Stimulated activated CD4-positive, alpha-beta T cell treated with anti-CD3 and anti-CD28 coated beads, Interleukin-12 subunit alpha, Interleukin-12 subunit beta, amount 100 ng/mL, for 48 hours (primary cell): ENCODE data around the gene ZNF609.
A peak's percentile ranks its signal among the peaks of the same experiment; 100 is the strongest.

Experiments used
- DNase-seq, 3 donors: peaks; one replicate each; pipeline ENCODE4 v3.0.0-alpha.2; 2020; ENCODE audit warnings: low read depth in 2 of 3, low spot score in 1 of 3

Gene ZNF609

DNA sequence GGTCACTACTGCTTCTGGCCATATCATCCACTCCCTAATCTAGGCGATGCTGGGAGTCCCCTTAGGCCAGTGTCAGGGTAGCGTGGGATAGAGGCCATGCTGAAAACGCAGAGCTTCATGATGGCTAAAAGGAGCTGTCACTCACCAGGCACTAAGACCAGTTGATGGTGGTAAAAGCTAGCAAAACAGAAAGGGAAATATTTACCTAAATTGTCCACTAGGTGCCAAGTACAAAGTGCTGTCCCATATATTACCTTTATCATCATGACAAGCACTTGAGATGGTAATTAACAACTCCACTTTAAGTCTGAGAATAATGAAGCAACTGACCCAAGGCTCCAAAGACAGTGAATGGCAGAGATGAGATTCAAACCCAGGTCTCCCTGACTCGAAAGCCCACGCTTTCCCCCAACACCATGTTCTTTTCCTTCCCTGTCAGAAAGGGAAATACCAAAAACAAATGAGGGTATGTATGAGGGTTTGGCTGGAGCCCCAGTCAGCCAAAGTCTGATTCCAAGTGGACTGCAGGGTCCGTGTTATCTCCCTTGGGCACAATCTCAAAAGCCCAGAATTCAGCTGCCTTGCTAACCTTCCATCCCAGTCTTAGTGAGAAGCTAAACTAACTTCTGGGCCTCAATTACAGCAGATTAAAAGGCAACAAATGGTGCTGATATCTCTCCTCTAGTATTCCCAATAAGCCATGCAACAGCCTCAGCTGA is 230.4 kb downstream of the ZNF609 start:
- DNase-seq: no peak

DNA sequence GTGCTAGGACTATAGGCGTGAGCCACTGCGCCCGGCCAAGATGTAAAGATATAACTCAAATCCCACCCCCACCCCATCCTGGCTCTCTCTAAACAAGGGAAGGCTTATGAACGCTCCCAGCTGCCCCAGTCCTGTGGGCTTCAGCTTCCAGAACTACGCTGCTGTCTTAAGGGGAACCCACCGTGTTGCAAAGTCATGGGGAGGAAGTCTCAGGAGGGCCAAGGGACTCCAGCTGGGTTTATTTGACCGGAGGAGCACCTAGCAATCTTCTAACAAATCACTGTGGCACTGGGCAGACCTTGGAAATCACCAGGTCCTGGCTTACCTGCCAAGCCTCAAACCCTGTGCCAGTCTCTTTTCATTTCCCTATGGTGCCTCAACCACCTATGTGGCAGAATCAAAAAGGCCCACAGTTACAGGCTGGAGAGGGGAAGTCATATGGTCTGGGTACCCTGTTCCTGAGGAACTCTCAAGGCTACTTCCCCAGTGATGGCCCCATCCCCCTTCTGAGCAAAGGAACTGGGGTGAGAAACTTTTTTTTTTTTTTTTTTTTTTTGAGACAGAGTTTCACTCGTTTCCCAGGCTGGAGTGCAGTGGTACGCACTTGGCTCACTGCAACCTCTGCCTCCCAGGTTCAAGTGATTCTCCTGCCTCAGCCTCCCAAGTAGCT is 231.7 kb downstream of the ZNF609 start:
- DNase-seq: no peak

DNA sequence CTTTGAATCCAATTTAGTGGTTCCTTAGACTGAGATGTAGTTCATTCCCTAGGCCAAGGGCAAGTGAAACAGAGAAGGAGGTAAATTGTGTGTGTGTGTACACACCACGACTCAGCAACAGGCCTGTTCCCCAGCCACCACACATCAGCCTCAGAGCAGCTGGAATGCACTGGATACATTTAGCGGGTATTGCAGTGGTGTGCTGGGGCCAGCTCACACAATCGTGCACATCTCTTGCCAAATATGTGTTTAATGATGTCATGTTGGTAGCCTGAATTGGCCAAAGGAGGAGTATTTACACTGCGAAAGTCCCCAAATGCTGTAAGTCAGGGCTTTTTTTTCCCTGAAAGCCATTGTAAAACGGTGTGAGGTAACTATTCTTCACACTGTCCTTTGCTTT is 232.8 kb downstream of the ZNF609 start:
- DNase-seq: no peak

DNA sequence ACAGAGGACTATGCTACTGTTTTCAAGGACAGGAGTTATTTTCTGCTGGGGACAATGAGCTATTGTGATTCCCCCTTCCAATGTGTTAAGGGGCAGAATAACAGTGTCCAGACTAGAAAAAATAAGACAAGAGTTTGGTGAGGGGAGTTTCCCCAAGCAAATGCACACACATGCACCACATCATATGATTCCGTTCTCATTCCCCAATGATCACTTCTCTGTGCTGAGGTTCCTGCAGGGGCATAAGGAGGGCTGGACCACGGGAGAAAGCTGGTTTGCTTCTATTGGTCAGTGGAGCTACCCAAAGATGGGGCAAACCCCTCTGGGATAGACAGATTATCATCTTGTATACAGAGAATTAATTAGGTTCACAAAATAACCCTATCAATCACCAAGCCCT is 234.4 kb downstream of the ZNF609 start:
- no peak for DNase-seq

DNA sequence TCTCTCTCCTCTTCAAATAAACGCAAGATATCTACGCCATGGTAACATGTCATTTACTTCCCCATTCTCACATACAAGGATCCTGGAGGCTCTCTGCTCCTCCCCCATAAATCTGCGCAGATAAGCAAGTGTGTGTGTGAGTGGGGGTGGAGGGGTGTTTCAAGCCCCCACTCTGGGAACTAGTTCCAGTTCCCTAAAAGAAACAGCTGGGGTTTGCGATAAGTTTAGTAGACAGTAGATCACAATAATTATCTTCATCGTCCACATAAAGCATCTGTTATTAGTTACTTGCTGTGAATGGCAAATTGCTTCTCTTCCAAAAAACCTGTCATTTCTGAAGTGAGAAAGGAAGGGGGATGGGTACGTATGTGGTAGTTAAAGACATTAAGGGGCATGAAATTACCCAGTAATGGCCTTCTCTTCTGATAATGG is 235.2 kb downstream of the ZNF609 start:
- no peak for DNase-seq

DNA sequence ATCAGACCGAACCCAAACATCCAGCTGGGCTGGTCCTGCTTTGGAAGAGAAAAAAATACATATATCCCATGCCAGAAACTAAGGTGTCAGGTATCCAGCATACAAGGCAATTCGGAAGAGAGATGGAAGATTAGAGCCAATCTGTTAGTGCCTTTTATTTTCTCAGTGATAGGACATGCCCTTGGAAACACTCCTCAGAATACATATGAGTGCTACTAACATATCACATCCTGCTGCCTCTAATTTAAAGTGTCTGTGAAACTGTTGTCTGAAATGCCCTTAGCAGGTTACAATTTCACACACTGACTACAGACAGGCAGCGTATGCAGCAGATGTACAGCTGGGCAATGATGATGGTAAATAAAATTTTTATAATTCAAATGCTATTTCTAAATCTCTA is 236.1 kb downstream of the ZNF609 start:
- DNase-seq: no peak

DNA sequence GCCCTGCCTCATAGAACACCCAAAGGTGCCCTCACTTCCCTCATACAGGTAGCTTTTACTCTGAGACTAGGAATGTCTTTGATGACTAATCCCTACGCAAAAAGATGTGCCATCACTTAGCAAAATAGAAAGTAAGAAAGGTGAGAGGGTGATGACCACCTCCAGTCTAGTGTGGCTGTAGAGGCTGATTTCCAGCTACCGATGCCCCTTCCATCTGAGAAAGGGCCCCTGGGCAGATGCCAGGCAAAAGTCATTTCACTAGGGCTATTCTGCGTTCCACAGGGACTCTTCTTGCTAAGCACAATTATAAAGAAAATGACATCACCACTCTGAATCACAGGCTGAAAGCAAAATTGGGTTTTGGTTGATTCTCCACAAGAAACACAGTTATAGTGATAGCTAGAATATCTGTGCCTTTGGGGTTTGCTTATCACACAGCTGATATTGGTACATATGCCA is 237.6 kb downstream of the ZNF609 start:
- DNase-seq: peak; percentile 34 to 41 (median 38)

DNA sequence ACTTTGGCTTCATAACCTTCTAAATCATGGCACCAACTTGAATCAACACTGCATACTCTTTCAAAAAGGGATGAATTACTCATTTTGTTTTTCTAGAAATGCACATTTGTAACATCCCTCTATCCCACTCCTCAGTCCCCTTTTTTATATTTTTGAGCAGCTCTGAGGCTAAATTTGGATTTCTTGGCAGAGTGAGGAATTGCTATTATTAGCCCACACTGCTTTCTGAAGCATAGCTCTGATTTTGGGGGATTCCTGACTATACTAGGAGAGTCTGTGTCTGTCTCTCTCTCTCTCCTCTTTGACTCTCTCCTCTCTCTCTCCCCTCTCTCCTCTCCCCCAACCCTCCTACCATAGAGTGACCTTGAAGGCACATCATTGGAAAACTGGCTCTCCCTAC is 238.4 kb downstream of the ZNF609 start:
- no peak for DNase-seq

DNA sequence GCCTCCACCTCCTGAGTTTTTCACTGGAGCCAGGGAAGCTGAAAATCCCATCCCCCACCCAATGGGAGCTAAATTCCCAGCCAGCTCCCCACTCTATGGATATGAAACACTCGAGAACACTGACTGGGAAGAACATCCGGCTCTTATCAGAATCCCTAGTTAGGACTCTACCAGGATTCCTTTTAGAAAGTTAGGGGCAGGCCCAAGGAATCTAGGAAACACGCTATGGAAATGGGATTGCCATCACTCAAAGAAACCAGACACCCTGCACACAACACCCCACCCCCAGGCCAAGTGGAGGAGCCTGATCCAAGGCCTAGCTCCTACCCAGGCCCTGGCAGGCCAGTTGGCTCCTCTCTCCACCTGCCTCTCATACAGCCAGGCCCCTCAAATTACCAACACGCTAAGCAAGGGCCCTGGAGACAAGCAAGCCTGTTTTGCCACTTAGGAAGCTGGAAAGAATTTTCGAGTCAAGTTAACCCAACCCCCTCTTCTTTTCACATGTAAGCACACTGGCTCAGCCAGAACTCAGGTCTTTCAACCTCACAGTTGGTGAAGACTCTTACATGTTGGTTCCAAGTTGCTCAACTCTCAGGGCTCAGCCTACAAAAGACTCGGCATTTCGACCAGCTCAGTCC is 239.5 kb downstream of the ZNF609 start:
- DNase-seq: no peak

DNA sequence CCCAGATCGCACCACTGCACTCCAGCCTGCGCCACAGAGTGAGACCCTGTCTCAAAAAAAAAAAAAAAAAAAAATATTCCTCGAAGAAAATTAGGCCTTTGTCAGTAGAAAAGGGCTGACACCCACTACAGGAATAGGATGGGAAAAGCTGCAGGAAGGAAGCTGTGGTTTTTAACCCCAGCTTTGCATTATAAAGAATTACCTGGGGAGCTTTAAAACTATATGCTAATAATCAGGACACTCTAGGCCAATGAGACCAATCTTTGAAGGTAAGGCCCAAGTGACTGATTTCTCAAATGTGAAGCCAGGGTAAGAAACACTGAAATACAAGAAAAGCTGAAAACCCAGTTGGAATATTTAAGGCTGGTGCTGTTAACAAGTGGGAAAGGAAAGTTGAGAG is 240.7 kb downstream of the ZNF609 start:
- no peak for DNase-seq

DNA sequence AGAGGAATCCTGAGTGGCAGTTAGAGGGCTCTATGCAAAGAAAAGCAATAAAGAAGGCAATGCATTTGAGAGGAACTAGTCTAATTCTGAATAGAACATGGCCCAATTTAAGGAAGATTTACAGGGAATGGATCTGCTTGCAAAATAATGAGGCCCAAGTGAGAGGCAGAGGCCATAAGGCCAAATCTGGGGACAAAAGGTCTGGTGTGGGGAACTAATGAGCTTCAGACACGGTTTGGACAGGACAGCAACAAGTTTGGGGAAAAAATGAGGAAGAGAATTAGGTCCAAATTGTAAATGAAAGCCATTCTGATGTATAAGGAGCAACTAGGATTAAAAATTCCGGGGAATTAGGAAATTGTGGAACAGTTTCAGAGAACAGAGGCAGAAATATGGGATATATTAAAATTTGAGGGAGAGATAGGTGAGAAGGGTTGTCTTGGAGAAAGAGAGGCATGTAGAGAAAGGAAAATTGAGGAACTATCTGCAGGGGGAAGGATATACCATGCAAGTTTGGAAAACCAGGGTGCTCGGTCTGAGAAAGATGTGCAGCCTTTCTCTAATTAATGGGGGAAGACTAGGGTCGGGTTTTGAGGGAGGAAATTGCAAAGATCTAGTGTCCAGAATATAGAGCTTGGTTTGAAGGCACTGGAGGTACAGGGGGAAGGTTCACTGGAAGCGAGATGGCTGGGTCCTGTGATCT is 241.3 kb downstream of the ZNF609 start:
- no peak for DNase-seq

DNA sequence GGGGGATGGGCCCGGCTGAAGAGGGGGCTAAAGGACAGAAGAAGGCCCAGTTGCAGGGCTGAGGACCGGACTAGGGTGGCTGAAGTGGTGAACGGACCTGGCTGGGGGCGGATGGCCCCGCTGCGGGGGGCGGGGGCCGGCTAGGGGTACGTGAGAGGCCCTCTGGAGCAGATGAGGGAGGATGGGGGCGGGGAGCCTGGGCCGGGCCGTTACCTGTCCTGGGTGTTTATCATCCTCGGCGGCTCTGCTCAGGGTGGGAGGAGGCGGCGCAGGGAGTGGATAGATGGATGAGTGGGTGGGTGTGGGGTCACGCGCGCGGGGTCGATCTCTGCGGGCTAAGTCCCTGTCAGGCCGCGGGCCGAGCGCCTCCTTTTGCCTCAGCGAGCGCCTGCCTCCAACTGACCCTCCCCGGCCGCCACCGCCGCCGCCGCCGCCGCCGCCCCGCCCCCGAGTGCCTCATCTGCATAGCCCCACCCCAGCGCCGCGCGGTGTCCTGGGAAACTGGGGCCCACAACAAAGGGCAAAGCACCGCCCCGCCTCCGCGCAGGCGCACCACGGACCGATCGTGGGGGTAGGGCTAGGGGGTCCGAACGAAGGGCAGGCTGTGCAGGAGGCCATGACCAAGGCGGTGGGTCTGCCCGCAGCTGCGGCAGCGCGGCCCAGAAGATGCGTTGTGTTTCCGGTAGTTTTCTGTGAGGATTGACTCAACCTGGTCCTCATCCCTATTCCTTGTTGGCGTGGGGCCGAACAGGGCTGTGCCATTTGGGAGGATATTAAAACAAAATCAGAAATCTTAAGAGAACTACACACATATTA is 242.6 kb downstream of the ZNF609 start:
- DNase-seq: peak; percentile 92 to 97 (median 94)

DNA sequence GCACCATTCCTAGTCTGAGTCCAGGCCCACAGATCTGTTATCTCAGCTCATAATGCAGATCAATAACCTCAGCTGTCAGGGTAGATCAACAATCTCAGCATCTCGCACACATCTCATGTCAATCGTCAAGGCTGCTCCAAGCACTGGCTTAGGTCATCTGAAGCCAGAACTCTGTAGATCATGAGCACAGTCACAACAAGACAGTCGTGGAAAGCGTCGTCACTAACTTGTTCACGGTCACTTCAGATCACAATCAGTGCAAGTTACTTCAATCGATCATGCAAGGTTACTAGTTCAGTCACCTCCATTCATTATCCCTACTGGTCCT is 243.2 kb downstream of the ZNF609 start:
- no peak for DNase-seq

DNA sequence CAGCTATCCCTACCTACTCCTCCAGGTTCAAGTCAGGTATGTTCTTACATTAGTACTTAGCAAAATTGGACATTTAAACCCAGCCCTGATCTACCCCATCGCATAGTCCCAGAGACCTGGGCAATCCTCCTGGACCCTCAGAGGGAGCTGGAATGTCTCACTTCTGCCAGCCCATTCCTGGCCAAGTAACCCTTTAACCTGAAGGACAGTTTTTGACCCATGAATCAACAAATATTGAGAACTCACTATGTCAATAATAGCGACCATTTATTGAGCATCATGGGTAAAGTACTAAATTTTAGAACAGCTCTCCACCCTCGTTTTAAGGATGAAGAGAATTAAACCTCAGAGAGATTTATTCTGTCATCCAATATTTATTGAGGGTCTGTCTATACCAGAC is 244.6 kb downstream of the ZNF609 start:
- no peak for DNase-seq

DNA sequence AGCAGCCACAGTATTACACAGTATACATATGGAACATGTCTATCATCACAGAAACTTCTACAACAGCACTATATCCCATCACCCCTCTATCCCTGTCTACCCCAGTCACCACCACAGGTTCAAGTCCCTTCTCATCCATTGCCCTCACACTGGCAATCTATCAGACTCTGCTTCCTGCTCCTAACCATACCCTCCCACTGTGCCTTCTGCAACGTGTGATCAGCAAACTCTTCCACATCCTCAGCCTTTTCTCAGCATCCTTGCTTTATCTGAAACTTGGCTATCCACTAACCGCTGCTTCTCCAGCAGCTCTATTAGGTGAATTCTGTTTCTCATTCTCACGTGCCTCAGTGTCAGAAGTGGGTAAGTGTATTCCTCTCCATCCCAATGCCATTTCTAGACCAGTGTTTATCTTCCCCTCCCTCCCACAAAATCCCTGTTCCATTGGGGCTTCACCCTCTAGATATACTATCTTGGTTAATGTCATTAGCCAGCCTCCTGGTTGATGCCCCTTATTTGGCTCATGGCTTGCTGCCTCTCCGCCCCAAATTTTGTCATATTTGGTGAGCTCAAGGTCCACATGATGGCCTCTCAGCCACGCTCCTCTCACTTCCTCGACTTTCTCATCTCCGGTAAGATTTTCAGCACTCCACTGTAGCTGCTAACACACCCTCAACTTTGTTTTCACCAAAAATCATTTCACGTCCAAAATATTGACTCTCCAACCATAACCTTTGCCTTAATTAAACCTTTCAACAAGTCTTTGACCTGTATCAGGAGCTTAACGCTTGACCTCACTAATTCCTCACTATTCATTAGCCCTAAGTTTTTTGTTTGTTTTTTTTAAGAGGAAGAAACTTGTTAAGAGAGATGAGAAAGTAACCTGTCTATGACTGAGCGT is 245.9 kb downstream of the ZNF609 start:
- DNase-seq: no peak

DNA sequence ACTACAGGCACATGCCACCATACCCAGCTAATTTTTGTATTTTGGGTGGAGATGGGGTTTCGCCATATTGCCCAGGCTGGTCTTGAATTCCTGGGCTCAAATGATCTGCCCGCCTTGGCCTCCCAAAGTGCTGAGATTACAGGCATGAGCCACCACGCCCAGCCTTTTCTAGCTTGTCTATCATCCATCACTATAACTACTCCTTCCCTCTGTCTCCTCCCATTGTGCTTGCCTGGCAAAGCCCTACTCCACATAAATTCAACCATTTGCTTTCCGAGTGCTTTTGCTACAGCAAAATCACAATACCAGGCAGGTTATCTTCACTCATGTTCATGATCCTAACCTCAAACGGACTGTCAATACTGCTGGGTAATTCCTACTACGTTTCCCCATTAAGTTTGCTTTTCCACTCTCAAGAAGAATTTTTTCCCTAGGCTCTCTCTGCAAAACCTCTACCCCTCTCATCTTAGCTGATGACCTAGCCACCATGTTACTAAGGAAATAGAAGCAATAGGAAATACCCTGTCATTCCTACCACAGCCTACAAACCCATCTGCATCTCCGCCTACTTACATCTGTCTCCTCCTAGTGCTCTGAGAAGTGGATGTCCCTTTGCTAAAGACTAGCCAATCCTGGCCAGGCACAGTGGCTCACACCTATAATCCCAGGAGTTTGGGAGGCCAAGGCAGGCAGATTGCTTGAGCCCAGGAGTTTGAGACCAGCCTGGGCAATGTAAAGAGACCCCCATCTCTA is 250.5 kb downstream of the ZNF609 start:
- DNase-seq: no peak

DNA sequence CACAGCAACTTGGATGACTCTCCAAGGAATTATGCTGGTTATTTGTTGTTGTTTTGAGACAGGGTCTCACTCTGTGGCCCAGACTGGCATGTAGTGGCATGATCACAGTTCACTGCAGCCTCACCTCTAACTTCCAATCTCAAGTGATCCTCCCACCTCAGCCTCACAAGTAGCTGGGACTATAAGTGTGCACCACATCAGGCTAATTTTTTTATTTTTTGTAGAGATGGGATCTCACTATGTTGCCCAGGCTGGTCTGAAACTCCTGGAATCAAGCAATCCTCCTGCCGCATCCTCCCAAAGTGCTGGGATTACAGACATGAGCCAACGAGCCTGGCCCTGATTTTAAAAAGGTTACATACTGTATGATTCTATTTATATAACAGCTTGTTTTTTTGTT is 252.0 kb downstream of the ZNF609 start:
- DNase-seq: no peak

DNA sequence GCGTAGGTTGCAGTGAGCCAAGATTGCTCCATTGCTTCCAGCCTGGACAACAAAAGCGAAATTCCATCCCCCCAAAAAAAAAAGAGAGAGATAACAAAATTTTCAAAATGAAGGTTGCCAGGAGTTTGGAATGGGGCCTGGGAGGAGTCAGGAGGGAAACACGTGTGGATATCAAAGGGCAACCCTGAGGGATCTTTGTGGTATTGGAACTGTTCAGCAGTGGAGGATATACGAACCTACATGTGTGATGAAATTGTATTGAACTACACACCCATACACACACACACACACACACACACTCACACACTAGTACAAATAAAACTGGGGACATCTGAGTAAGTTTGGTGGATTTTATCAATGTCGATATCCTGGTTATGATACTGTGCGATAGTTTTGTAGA is 253.2 kb downstream of the ZNF609 start:
- DNase-seq: no peak

DNA sequence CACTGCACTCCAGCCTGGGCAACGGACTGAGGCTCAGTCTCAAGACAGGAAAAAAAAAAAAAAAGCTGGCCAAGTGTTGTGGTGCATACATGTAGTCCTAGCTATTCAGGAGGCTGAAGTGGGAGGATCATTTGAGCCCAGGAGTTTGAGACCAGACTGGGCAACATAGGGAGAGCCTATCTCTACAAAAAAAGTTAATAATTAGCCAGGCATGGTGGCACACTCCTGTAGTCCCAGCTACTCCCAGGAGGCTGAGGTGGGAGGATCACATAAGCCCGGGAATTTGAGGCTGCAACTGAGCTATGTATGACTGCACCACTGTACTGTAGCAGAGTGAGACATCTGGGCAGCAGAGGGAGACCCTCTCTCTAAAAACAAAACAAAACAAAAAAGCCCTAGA is 256.1 kb downstream of the ZNF609 start:
- no peak for DNase-seq
